HG03558 (cell line): ENCODE measurements around the gene PLCG2.

Experiments
- ATAC-seq: cut with Tn5 transposase; IDR thresholded peaks from one replicate; pipeline ENCODE4 v1.9.1; 2021; ENCODE audit warnings: moderate number of reproducible peaks; ENCODE audit not compliant: unreplicated experiment; ENCODE audit errors: extremely low read depth

The PLCG2 gene

GRCh38 chr16:81900014-81900413, 120.9 kb downstream of the PLCG2 start:
- ATAC-seq = no peak

- no peak for ATAC-seq
These were observed 121.4 kb downstream of the PLCG2 start for GRCh38 chr16:81900456-81900855.

- ATAC-seq = no peak
These were observed 122.4 kb downstream of the PLCG2 start for GRCh38 chr16:81901484-81901883.

- ATAC-seq = no peak
These were observed 122.9 kb downstream of the PLCG2 start for GRCh38 chr16:81902025-81902424.

- ATAC-seq = no peak
These were observed 125.2 kb downstream of the PLCG2 start for GRCh38 chr16:81904320-81904719.

GRCh38 chr16:81905277-81905676, 126.2 kb downstream of the PLCG2 start:
- no peak for ATAC-seq

- ATAC-seq = no peak
These were observed 128.6 kb downstream of the PLCG2 start for GRCh38 chr16:81907681-81908080.

- no peak for ATAC-seq
These were observed 129.6 kb downstream of the PLCG2 start for GRCh38 chr16:81908466-81909262.

- no peak for ATAC-seq
These were observed 131.3 kb downstream of the PLCG2 start for GRCh38 chr16:81910366-81910885.

- no peak for ATAC-seq
These were observed 133.3 kb downstream of the PLCG2 start for GRCh38 chr16:81912395-81912794.

GRCh38 chr16:81913222-81913621, 134.1 kb downstream of the PLCG2 start:
- no peak for ATAC-seq

GRCh38 chr16:81917375-81917774, 138.3 kb downstream of the PLCG2 start:
- ATAC-seq = no peak

GRCh38 chr16:81918927-81919326, 139.8 kb downstream of the PLCG2 start:
- ATAC-seq = no peak

GRCh38 chr16:81920498-81920897, 141.4 kb downstream of the PLCG2 start:
- no peak for ATAC-seq

- no peak for ATAC-seq
These were observed 142.2 kb downstream of the PLCG2 start for GRCh38 chr16:81921085-81921814.

- no peak for ATAC-seq
These were observed 142.9 kb downstream of the PLCG2 start for GRCh38 chr16:81921843-81922584.

- no peak for ATAC-seq
These were observed 144.2 kb downstream of the PLCG2 start for GRCh38 chr16:81923296-81923695.

GRCh38 chr16:81925016-81925415, 145.9 kb downstream of the PLCG2 start:
- no peak for ATAC-seq

- ATAC-seq = no peak
These were observed 146.9 kb downstream of the PLCG2 start for GRCh38 chr16:81926036-81926435.

- ATAC-seq = no peak
These were observed 148.6 kb downstream of the PLCG2 start for GRCh38 chr16:81927561-81928185.
